Right cardiac atrium (tissue), 5 donors: ENCODE measurements around the gene MYL5. TPM values are rescaled to one million over a fixed set of nuclear protein-coding genes. Genes with fewer than 3 reads are reported as not detected.
"Not testable (repeated sequence)": the region's sequence is repeated elsewhere in the genome, so short reads cannot be mapped to it uniquely, and the experiment has no call there.

ENCODE experiments used
- ATAC-seq, 2 donors: fragments of 200-7000 bp; cut with Tn5 transposase; one replicate each; pipeline versions ENCODE4 v1.8.0 to v1.9.1; 2020; ENCODE audit warnings: moderate library complexity in 2 of 2, mild to moderate bottlenecking in 1 of 2
- DNase-seq, 3 donors: peaks; one replicate each; pipeline ENCODE4 v3.0.0-alpha.2; 2020
- H3K27ac ChIP-seq: one replicate; pipeline ENCODE4 v1.5.1; 2013; ENCODE audit warnings: mild to moderate bottlenecking, low read length, control low read depth, moderate library complexity
- H3K27me3 ChIP-seq: one replicate; pipeline ENCODE4 v1.6.1; 2013; ENCODE audit not compliant: control insufficient read depth, insufficient read depth
- H3K4me1 ChIP-seq: one replicate; pipeline ENCODE4 v1.6.1; 2013; ENCODE audit warnings: low read length; ENCODE audit not compliant: control insufficient read depth, insufficient read depth
- H3K4me3 ChIP-seq: one replicate; pipeline ENCODE4 v1.5.1; 2013; ENCODE audit warnings: low read length, control low read depth
- H3K9me3 ChIP-seq: one replicate; pipeline ENCODE4 v1.6.1; 2013; ENCODE audit warnings: low read length; ENCODE audit not compliant: control insufficient read depth
- WGBS: extraction: QIAGEN DNeasy Blood & Tissue Kit; methylation state at CpG from one replicate; pipeline ENCODE4 v1.1.7; 2013; 5-methylcytosine and 5-hydroxymethylcytosine counted together
- intact Hi-C, 4 donors: fragments of 100-400 bp; cut with DNase I; formaldehyde crosslinking; loops; one replicate each; pipeline versions ENCODE4 v1.11.0 to v1.14.0; 2022 to 2023
- polyA plus RNA-seq: library from polyadenylated mRNA; stranded (reverse); fragments of 200-250 nt; gene quantifications from one replicate; pipeline ENCODE4 v1.2.3, GENCODE V29; 2013
- total RNA-seq, 4 donors: library from RNA; stranded (reverse); fragmentation: NEBNext Ultra II Directional; extraction: Animal tissue kit (Norgen Biotek cat#: 25700); gene quantifications; one replicate each; pipeline ENCODE4 v1.2.1, GENCODE V29; 2021
- donor health status: healthy with polysubstance abuse.
- donor health status: DM: no; HTN: yes; CAD: no.
- donor health status: DM: no; HTN: no; CAD: no.
- donor health status: DM: no; HTN: yes; CAD: no; lungs with severe emphysema.
- donor health status: DM: yes; HTN: yes; CAD: no.

MYL5 gene
- total and polyA plus RNA-seq, 5 donors = 3.8 to 6.0 (median 4.1) TPM

- ATAC-seq (peak; percentile 97 to 98), DNase-seq (peak; percentile 98 to 99 (median 99))
- 2% methylated on average over 81 of the region's 82 CpGs for WGBS
- intact Hi-C loops = no loop called here
- Histone ChIP-seq H3K4me3 (peak within 1 kb of the TSS; percentile 88), H3K27ac (peak within 1 kb of the TSS; percentile 67), H3K9me3 (no peaks in the 10 kb centered on the region), H3K27me3 (no peaks in the 10 kb centered on the region), H3K4me1 (peaks cover 7% of the 10 kb centered on the region)
Observed at GRCh38 chr4:705278-706082, 31.1 kb downstream of the MYL5 start, which contains the start of gene PCGF3. Gene PCGF3 (plus strand): TSS chr4:705832. CDS start chr4:733681, 27,849 bp downstream.

DNA sequence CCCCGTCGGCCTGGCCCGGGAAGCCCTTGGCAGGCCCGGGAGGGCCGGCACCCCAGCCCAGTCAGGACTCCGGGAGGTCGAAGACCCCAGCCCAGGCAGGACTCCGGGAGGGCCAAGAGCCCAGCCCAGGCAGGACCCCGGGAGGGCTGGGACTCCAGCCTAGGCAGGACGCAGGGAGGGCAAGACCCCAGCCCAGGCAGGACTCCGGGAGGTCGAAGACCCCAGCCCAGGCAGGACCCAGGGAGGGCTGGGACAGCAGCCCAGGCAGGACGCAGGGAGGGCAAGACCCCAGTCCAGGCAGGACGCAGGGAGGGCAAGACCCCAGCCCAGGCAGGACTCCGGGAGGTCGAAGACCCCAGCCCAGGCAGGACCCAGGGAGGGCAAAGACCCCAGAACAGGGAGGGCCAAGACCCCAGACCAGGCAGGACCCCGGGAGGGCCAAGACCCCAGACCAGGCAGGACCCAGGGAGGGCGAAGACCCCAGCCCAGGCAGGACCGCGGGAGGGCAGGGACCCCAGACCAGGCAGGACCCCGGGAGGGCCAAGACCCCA, 31.8 kb downstream of the MYL5 start:
- H3K9me3 ChIP-seq, H3K27me3 ChIP-seq, ATAC-seq, H3K4me1 ChIP-seq, DNase-seq, intact Hi-C loops: not testable (repeated sequence)
- WGBS = 2% methylated on average over 21 of the region's 21 CpGs
- Histone ChIP-seq H3K4me3 (peak overlapping the region; percentile 88), H3K27ac (peak overlapping the region; percentile 67)

- intact Hi-C loops = no loop called here
- DNase-seq = peak in 2 of 3 donors; percentile 60 to 65
- H3K27ac ChIP-seq = no peak overlapping the region
Observed at GRCh38 chr4:706834-707598, 32.7 kb downstream of the MYL5 start.

DNA sequence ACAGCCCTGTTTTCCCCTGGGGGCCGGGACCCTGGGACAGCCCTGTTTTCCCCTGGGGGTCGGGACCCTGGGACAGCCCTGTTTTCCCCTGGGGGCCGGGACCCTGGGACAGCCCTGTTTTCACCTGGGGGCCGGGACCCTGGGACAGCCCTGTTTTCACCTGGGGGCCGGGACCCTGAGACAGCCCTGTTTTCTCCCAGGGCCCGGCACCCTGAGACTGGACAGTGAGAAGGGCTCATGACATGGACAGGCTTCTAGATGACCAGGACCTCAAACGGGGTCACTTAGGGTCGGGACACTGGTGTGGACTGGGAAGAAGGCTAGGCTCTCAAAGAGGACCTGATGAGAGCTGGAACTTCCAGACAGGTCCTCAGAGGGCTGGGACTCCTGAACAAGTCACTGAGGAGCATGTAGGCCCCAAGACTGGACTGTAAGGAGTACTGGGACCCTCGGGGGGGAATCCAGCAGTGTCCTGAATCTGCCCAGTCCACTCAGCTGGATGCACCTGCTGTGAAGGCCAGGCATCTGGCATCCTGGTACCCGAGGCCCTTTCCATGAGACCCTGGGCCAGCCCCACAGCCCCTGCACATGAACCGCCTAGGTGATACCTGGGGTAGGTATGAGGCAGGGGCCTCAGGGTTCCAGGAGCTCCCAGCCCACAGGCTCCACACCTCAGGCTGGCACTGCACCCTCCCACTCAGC, 33.7 kb downstream of the MYL5 start:
- intact Hi-C loops = no loop called here
- H3K27ac ChIP-seq = no peak overlapping the region
- H3K9me3 ChIP-seq = no peaks in the 10 kb centered on the region
- H3K4me1 ChIP-seq = peaks cover 7% of the 10 kb centered on the region
- no peak overlapping the region for H3K4me3 ChIP-seq
- H3K27me3 ChIP-seq = no peaks in the 10 kb centered on the region
- peak in 2 of 3 donors; percentile 46 to 60 for DNase-seq
- no peak for ATAC-seq
- whole genome bisulfite sequencing = 83% methylated on average over 11 of the region's 11 CpGs

More at GRCh38 chr4:706834-707598, 32.7 kb downstream of the MYL5 start:
- Histone ChIP-seq H3K9me3 (no peaks in the 10 kb centered on the region), H3K27me3 (no peaks in the 10 kb centered on the region), H3K4me3 (peak overlapping the region; percentile 12), H3K4me1 (peaks cover 7% of the 10 kb centered on the region)
- WGBS = 44% methylated on average over 21 of the region's 21 CpGs
- no peak for ATAC-seq

GRCh38 chr4:708631-708933, 34.2 kb downstream of the MYL5 start:
- intact Hi-C loops = no loop called here
- ATAC-seq (no peak), DNase-seq (no peak)
- no peaks in the 10 kb centered on the region for H3K9me3 ChIP-seq
- WGBS = 67% methylated on average over 6 of the region's 6 CpGs
- H3K27ac ChIP-seq = no peak overlapping the region
- H3K4me1 ChIP-seq = peaks cover 7% of the 10 kb centered on the region
- no peaks in the 10 kb centered on the region for H3K27me3 ChIP-seq
- H3K4me3 ChIP-seq = no peak overlapping the region

DNA sequence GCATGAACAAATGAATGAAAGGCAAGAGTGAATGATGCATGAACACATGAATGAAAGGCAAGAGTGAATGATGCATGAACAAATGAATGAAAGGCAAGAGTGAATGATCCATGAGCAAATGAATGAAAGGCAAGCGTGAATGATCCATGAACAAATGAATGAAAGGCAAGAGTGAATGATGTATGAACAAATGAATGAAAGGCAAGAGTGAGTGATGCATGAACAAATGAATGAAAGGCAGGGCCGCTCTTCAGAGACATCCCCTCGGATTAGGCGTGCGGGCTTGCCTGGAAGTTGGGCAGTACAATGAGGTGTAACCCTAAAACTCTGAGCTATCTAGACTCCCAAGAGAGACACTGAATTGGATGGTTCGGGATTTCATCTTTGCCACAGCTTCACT, 35.0 kb downstream of the MYL5 start:
- no peaks in the 10 kb centered on the region for H3K9me3 ChIP-seq
- no peak overlapping the region for H3K27ac ChIP-seq
- no peak overlapping the region for H3K4me3 ChIP-seq
- ATAC-seq (no peak), DNase-seq (no peak)
- intact Hi-C loops = no loop called here
- WGBS = 94% methylated on average over 6 of the region's 6 CpGs
- no peaks in the 10 kb centered on the region for H3K27me3 ChIP-seq
- peaks cover 7% of the 10 kb centered on the region for H3K4me1 ChIP-seq

DNA sequence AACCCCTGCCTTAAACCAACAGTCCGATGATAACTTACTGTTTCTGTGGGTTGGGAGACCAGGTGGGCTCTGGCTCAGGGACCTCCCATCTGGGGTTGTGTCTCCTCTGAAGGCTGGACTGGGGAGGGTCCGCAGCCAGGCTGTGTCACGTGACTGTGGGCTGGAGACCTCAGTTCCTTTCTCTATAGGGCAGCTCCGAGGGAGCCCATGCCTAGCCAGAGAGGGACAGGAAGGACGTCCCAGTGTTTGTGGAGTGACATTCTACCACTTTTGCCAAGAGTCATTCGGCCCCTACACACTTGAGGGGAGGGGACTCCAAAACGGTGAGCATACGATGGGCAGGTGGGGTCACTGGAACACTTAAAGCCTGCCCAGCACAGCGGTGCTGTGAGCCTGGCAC, 35.8 kb downstream of the MYL5 start:
- H3K27ac ChIP-seq = no peak overlapping the region
- no peaks in the 10 kb centered on the region for H3K9me3 ChIP-seq
- DNase-seq = peak in 1 of 3 donors; percentile 36
- peaks cover 7% of the 10 kb centered on the region for H3K4me1 ChIP-seq
- ATAC-seq = no peak
- no peaks in the 10 kb centered on the region for H3K27me3 ChIP-seq
- intact Hi-C loops = no loop called here
- no peak overlapping the region for H3K4me3 ChIP-seq
- WGBS = 71% methylated on average over 9 of the region's 9 CpGs

DNA sequence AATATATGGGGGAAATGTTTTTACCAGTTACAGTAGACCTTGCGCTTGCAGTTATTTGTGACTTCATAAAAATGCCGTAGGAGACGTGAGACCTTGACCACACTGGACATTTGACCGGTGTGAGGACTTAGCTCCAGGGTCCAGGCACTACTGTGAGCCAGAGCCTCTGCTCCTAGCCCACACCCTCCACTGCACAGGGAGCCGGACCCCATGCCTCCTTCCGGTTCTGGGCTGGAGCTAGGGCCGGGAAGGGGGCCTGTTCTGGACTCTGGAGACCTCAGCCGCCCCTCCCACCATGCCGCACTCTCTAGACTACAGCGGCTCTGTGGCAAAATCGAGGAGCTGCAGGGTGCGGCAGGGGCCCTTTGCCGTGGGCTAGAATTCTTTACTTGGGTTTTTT, 36.6 kb downstream of the MYL5 start:
- no peaks in the 10 kb centered on the region for H3K27me3 ChIP-seq
- intact Hi-C loops = no loop called here
- H3K27ac ChIP-seq = no peak overlapping the region
- WGBS = 86% methylated on average over 13 of the region's 13 CpGs
- no peak overlapping the region for H3K4me3 ChIP-seq
- DNase-seq = peak in 1 of 3 donors; percentile 38
- H3K4me1 ChIP-seq = peaks cover 7% of the 10 kb centered on the region
- ATAC-seq = peak in 1 of 2 donors; percentile 20
- no peaks in the 10 kb centered on the region for H3K9me3 ChIP-seq

- no peaks in the 10 kb centered on the region for H3K9me3 ChIP-seq
- H3K4me1 ChIP-seq = peaks cover 7% of the 10 kb centered on the region
- intact Hi-C loops = no loop called here
- H3K27ac ChIP-seq = no peak overlapping the region
- H3K4me3 ChIP-seq = no peak overlapping the region
- DNase-seq (no peak), ATAC-seq (no peak)
- H3K27me3 ChIP-seq = no peaks in the 10 kb centered on the region
- WGBS = 62% methylated on average over 3 of the region's 3 CpGs
Observed at GRCh38 chr4:712093-712492, 37.8 kb downstream of the MYL5 start.

- intact Hi-C loops = no loop called here
- DNase-seq (peak in 1 of 3 donors; percentile 41), ATAC-seq (peak; percentile 25 to 32)
Observed at GRCh38 chr4:712916-713632, 38.7 kb downstream of the MYL5 start.

More at GRCh38 chr4:712916-713632, 38.7 kb downstream of the MYL5 start:
- no peak overlapping the region for H3K27ac ChIP-seq
- peaks cover 7% of the 10 kb centered on the region for H3K4me1 ChIP-seq
- WGBS = 89% methylated on average over 9 of the region's 9 CpGs
- no peaks in the 10 kb centered on the region for H3K27me3 ChIP-seq
- no peaks in the 10 kb centered on the region for H3K9me3 ChIP-seq
- H3K4me3 ChIP-seq = no peak overlapping the region
